GM19438 (cell line): ENCODE data around the gene EHBP1L1.

Experiments used
- ATAC-seq: cut with Tn5 transposase; IDR thresholded peaks from one replicate; pipeline ENCODE4 v1.9.1; 2021; ENCODE audit warnings: low read depth; ENCODE audit not compliant: unreplicated experiment

EHBP1L1 gene

GRCh38 chr11:65613091-65613928 is 37.5 kb downstream of the EHBP1L1 start:
- no peak for ATAC-seq

GRCh38 chr11:65615229-65615949 is 39.5 kb downstream of the EHBP1L1 start, which contains the start of gene PCNX3:
Gene PCNX3, plus strand, starts transcription at chr11:65615776. Its CDS starts 536 bp downstream, at chr11:65616312.
- peak; percentile 73 for ATAC-seq

- ATAC-seq = peak; percentile 6
These were observed 40.2 kb downstream of the EHBP1L1 start for GRCh38 chr11:65615950-65616574.

GRCh38 chr11:65616575-65617001 is 40.7 kb downstream of the EHBP1L1 start:
- no peak for ATAC-seq

- ATAC-seq = no peak
These were observed 41.4 kb downstream of the EHBP1L1 start for GRCh38 chr11:65617136-65617850.

- no peak for ATAC-seq
These were observed 42.3 kb downstream of the EHBP1L1 start for GRCh38 chr11:65617990-65618751.

GRCh38 chr11:65618763-65619162 is 42.9 kb downstream of the EHBP1L1 start:
- no peak for ATAC-seq

GRCh38 chr11:65619281-65619928 is 43.6 kb downstream of the EHBP1L1 start:
- ATAC-seq = no peak

GRCh38 chr11:65620666-65621065 is 44.8 kb downstream of the EHBP1L1 start:
- no peak for ATAC-seq

GRCh38 chr11:65621460-65621859 is 45.6 kb downstream of the EHBP1L1 start:
- ATAC-seq = no peak

- no peak for ATAC-seq
These were observed 46.2 kb downstream of the EHBP1L1 start for GRCh38 chr11:65622011-65622410.

- ATAC-seq = no peak
These were observed 47.3 kb downstream of the EHBP1L1 start for GRCh38 chr11:65623177-65623576.

GRCh38 chr11:65623852-65624616 is 48.2 kb downstream of the EHBP1L1 start:
- no peak for ATAC-seq

GRCh38 chr11:65624931-65625627 is 49.2 kb downstream of the EHBP1L1 start:
- ATAC-seq = no peak

GRCh38 chr11:65625628-65626342 is 49.9 kb downstream of the EHBP1L1 start:
- no peak for ATAC-seq

GRCh38 chr11:65627202-65627601 is 51.3 kb downstream of the EHBP1L1 start:
- ATAC-seq = no peak

GRCh38 chr11:65629579-65629978 is 53.7 kb downstream of the EHBP1L1 start:
- ATAC-seq = no peak
